CD14-positive monocyte (primary cell): ENCODE measurements around the gene PROKR1. TPM values are rescaled to one million over a fixed set of nuclear protein-coding genes. Genes with fewer than 3 reads are reported as not detected.

Experiments
- DNase-seq, 3 donors: peaks; one replicate each; pipeline ENCODE4 v3.0.0-alpha.2; 2011 to 2022
- H2AFZ ChIP-seq: 2 replicates; pipeline ENCODE4 v1.6.0; 2012; ENCODE audit warnings: mild to moderate bottlenecking, low read depth, low read length, inconsistent platforms; ENCODE audit not compliant: insufficient read depth, poor library complexity, severe bottlenecking
- H3K27ac ChIP-seq, 2 donors: 1 replicate in 1 of 2; 2 replicates in 1 of 2; pipeline ENCODE4 v1.5.1; 2012 to 2013; ENCODE audit warnings: low read length in 2 of 2, control low read depth in 1 of 2, inconsistent platforms in 1 of 2, low read depth in 1 of 2, mild to moderate bottlenecking in 1 of 2
- H3K27me3 ChIP-seq, 2 donors: one replicate each; pipeline versions ENCODE4 v1.6.0 to v1.6.1; 2011 to 2013; ENCODE audit warnings: low read length in 2 of 2; ENCODE audit not compliant: control insufficient read depth in 2 of 2, insufficient read depth in 2 of 2
- H3K36me3 ChIP-seq, 2 donors: replicated peaks in 1 of 2; 1 replicate in 1 of 2; 2 replicates in 1 of 2; pipeline versions ENCODE4 v1.5.1 to v1.6.1; 2012 to 2013; ENCODE audit warnings: low read length in 2 of 2, control low read depth in 1 of 2, inconsistent platforms in 1 of 2, mild to moderate bottlenecking in 1 of 2; ENCODE audit not compliant: insufficient read depth in 2 of 2, control insufficient read depth in 1 of 2
- H3K4me1 ChIP-seq, 2 donors: 1 replicate in 1 of 2; 2 replicates in 1 of 2; pipeline versions ENCODE4 v1.5.1 to v1.6.1; 2012 to 2013; ENCODE audit warnings: low read length in 2 of 2, control low read depth in 1 of 2, inconsistent platforms in 1 of 2, mild to moderate bottlenecking in 1 of 2, moderate library complexity in 1 of 2; ENCODE audit not compliant: insufficient read depth in 2 of 2, control insufficient read depth in 1 of 2
- H3K4me2 ChIP-seq: replicated peaks from 2 replicates; pipeline ENCODE3; 2012; ENCODE audit warnings: low read length, moderate library complexity, mild to moderate bottlenecking; ENCODE audit not compliant: poor library complexity, severe bottlenecking; ENCODE audit errors: extremely low read depth
- H3K4me3 ChIP-seq, 3 experiments: fragments of 200-600 bp in 1 of 3; sonication (generic) in 1 of 3; replicated peaks in 1 of 3; 1 replicate in 2 of 3; 2 replicates in 1 of 3; pipeline ENCODE4 v1.5.1; 2011 to 2013; ENCODE audit warnings: low read length in 3 of 3, mild to moderate bottlenecking in 3 of 3, control low read depth in 2 of 3, low read depth in 2 of 3, inconsistent platforms in 1 of 3, moderate library complexity in 1 of 3
- H3K79me2 ChIP-seq: 2 replicates; pipeline ENCODE4 v1.6.0; 2012; ENCODE audit warnings: mild to moderate bottlenecking, control low read depth, inconsistent platforms, low read length, moderate library complexity; ENCODE audit not compliant: insufficient read depth
- H3K9ac ChIP-seq: 2 replicates; pipeline ENCODE4 v1.6.0; 2017; ENCODE audit warnings: low read length, mild to moderate bottlenecking; ENCODE audit not compliant: insufficient read depth, poor library complexity, severe bottlenecking
- H3K9me3 ChIP-seq, 2 donors: replicated peaks in 1 of 2; 1 replicate in 1 of 2; 2 replicates in 1 of 2; pipeline versions ENCODE4 v1.5.1 to v1.6.1; 2012 to 2013; ENCODE audit warnings: low read length in 2 of 2, control low read depth in 1 of 2; ENCODE audit not compliant: control insufficient read depth in 1 of 2, insufficient read depth in 1 of 2
- H4K20me1 ChIP-seq: 2 replicates; pipeline ENCODE4 v1.6.0; 2012; ENCODE audit warnings: mild to moderate bottlenecking, low read length, control low read depth, moderate library complexity; ENCODE audit not compliant: insufficient read depth
- H3K27ac Mint-ChIP-seq, 7 donors: one replicate each; pipeline ENCODE4 v1.8.0; 2020; ENCODE audit warnings: mild to moderate bottlenecking in 7 of 7, mixed read lengths in 7 of 7, moderate library complexity in 6 of 7, inconsistent platforms in 2 of 7
- H3K27me3 Mint-ChIP-seq, 3 donors: one replicate each; pipeline ENCODE4 v1.8.0; 2021 to 2022; ENCODE audit warnings: low read depth in 3 of 3, mild to moderate bottlenecking in 3 of 3, mixed read lengths in 3 of 3, moderate library complexity in 3 of 3, inconsistent platforms in 1 of 3
- H3K36me3 Mint-ChIP-seq, 2 donors: one replicate each; pipeline ENCODE4 v1.8.0; 2020; ENCODE audit warnings: mixed read lengths in 2 of 2, inconsistent platforms in 1 of 2, mild to moderate bottlenecking in 1 of 2
- H3K4me1 Mint-ChIP-seq: one replicate; pipeline ENCODE4 v1.8.0; 2020; ENCODE audit warnings: mild to moderate bottlenecking, mixed read lengths
- H3K4me3 Mint-ChIP-seq, 2 donors: one replicate each; pipeline ENCODE4 v1.8.0; 2020; ENCODE audit warnings: mild to moderate bottlenecking in 2 of 2, mixed read lengths in 2 of 2, moderate library complexity in 1 of 2
- H3K9me3 Mint-ChIP-seq, 7 donors: one replicate each; pipeline ENCODE4 v1.8.0; 2020 to 2022; ENCODE audit warnings: mixed read lengths in 7 of 7, mild to moderate bottlenecking in 6 of 7, moderate library complexity in 6 of 7, inconsistent platforms in 2 of 7
- WGBS: methylation state at CpG from one replicate; pipeline ENCODE4 v1.1.5; 2013; ENCODE audit warnings: missing lambda C conversion rate; ENCODE audit not compliant: insufficient coverage; 5-methylcytosine and 5-hydroxymethylcytosine counted together
- intact Hi-C, 2 donors: fragments of 100-400 bp; cut with micrococcal nuclease; formaldehyde crosslinking; loops; one replicate each; pipeline versions ENCODE4 v1.15.0 to v1.15.1; 2023
- polyA minus RNA-seq: library from RNA; depleted of rRNA, polyadenylated mRNA; stranded (reverse); fragments of >200 nt; gene quantifications from 2 replicates; pipeline ENCODE4 v1.2.3, GENCODE V29; 2012
- polyA plus RNA-seq, 3 donors: library from polyadenylated mRNA; depleted of rRNA in 1 of 3; unstranded in 2 of 3; stranded (reverse) in 1 of 3; fragments of 300-500 nt in 2 of 3; fragments of >200 nt in 1 of 3; fragmentation: Illumina TruSeq in 2 of 3; gene quantifications; 1 replicate in 2 of 3; 2 replicates in 1 of 3; pipeline ENCODE4 v1.2.3, GENCODE V29; 2012 to 2021
- total RNA-seq, 12 experiments: library from RNA in 1 of 12; stranded (reverse) in 1 of 12; fragments of 120-200 nt in 1 of 12; gene quantifications; one replicate each; pipeline ENCODE4 v1.2.4 and lab custom pipeline; 2013 to 2026; ENCODE audit warnings: mixed read lengths in 6 of 12, inconsistent platforms in 1 of 12
- TF ChIP-seq, protein P1 (sequence below): fragments of 200-600 bp; IDR thresholded peaks from one replicate; pipeline ENCODE4 v1.8.0; 2022; ENCODE audit warnings: antibody characterized with exemption, mild to moderate bottlenecking

The PROKR1 gene
- not detected for total RNA-seq (2013)
- polyA plus RNA-seq (under 1 TPM in 1 of 3 donors, not detected in 2; 0.01 TPM), polyA minus RNA-seq (under 0.01 TPM in 1 of 2 replicates, not detected in the other), total RNA-seq (lab: John Stamatoyannopoulos, UW) (0 to 1.2 (median 0.06) reads per million in 11 experiments)

DNA sequence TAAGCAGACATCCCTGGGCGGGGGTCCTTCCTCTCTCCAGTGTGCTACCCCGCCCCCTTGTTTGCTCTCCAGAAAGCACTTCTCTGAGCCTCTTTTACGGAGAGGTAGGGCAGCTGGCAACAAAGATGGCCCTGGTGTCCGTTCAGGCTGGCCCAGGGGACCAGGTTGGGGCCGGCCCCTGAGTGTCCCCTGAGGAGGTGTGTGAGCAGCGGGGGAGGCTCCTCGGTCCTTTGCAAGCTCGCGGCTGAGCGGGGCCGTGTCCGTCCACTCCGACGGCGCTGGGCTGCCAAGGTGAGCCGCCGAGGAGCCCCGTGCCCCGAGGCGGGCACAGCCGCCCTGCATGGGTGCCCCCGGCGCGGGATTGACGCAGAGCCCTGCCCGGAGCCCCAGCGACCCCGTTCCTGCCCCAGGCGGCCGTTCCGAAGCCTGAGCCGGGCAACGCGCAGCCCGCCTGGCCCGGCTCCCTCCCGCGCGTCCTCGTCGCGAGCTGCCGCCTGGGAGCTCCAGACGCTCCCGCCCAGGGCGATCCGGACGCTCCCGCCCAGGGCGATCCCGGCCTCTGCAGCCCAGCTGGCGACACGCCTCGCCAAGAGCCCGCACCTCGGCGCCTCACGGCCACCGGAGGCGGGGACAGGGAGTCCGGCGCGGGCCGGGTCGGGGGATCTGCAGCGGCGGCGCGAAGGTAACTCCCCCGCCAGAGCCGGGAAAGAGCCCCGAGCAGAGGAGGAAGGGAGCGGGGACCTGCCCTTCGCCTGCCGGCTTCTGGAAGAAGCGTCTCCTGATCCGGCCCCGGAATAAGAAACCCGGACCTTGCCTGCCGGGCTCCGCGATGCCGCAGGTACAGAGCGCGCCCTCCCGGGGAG is at the start of gene PROKR1:
TSS of gene PROKR1 (plus strand) at position 569 of the 863 bp plus-strand sequence. CDS start 2,243 bp downstream, outside the sequence.
- Mint-ChIP-seq H3K4me3 (peak within 1 kb of the TSS; percentile 64 to 74), H3K4me1 (peaks cover 17% of the 10 kb centered on the region), H3K27me3 (peaks cover 40 to 49% (median 48%) of the 10 kb centered on the region in 3 donors), H3K9me3 (peaks cover 9 to 23% (median 17%) of the 10 kb centered on the region in 7 donors), H3K27ac (no peak within 1 kb of the TSS), H3K36me3 (peaks cover 0 to 6% of the 10 kb centered on the region in 2 donors)
- WGBS: 2% methylated on average over 85 of the region's 86 CpGs
- no peak within 1 kb of the TSS for H3K27ac ChIP-seq
- no peaks in the 10 kb centered on the region for H3K36me3 ChIP-seq
- DNase-seq: peak; percentile 2 to 12 (median 10)
- peak within 1 kb of the TSS; percentile 87 for H3K4me2 ChIP-seq
- H3K27me3 ChIP-seq: peaks cover 39 to 44% of the 10 kb centered on the region in 2 donors
- TF ChIP-seq, protein P1, sequence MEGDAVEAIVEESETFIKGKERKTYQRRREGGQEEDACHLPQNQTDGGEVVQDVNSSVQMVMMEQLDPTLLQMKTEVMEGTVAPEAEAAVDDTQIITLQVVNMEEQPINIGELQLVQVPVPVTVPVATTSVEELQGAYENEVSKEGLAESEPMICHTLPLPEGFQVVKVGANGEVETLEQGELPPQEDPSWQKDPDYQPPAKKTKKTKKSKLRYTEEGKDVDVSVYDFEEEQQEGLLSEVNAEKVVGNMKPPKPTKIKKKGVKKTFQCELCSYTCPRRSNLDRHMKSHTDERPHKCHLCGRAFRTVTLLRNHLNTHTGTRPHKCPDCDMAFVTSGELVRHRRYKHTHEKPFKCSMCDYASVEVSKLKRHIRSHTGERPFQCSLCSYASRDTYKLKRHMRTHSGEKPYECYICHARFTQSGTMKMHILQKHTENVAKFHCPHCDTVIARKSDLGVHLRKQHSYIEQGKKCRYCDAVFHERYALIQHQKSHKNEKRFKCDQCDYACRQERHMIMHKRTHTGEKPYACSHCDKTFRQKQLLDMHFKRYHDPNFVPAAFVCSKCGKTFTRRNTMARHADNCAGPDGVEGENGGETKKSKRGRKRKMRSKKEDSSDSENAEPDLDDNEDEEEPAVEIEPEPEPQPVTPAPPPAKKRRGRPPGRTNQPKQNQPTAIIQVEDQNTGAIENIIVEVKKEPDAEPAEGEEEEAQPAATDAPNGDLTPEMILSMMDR: no peak
- peaks cover 4 to 24% of the 10 kb centered on the region in 2 donors for H3K9me3 ChIP-seq
- peaks cover 10 to 14% of the 10 kb centered on the region in 2 donors for H3K4me1 ChIP-seq
- no peaks in the 10 kb centered on the region for H4K20me1 ChIP-seq
- H3K9ac ChIP-seq: peak within 1 kb of the TSS; percentile 48
- H2AFZ ChIP-seq: peak within 1 kb of the TSS; percentile 77
- peak within 1 kb of the TSS; percentile 24 to 71 (median 37) for H3K4me3 ChIP-seq
- intact Hi-C loops: no loop called here
- H3K79me2 ChIP-seq: no peaks in the 10 kb centered on the region

- H3K27ac Mint-ChIP-seq: peak overlapping the region in 2 of 7 donors; percentile 37 to 82
- H3K9me3 ChIP-seq: no peaks in the 10 kb centered on the region
- H3K9me3 Mint-ChIP-seq: peaks cover 0 to 9% (median 2%) of the 10 kb centered on the region in 7 donors
- H3K4me3 Mint-ChIP-seq: no peak overlapping the region
- H3K9ac ChIP-seq: no peak overlapping the region
- no peaks in the 10 kb centered on the region for H3K79me2 ChIP-seq
- peaks cover 0 to 3% (median 3%) of the 10 kb centered on the region in 3 donors for H3K27me3 Mint-ChIP-seq
- no peaks in the 10 kb centered on the region for H3K36me3 ChIP-seq
- no peaks in the 10 kb centered on the region for H4K20me1 ChIP-seq
- H3K4me2 ChIP-seq: no peak overlapping the region
- H3K36me3 Mint-ChIP-seq: peaks cover 0 to under 1% of the 10 kb centered on the region in 2 donors
- TF ChIP-seq, protein P1: no peak
- peaks cover 11 to 15% of the 10 kb centered on the region in 2 donors for H3K4me1 ChIP-seq
- no peaks in the 10 kb centered on the region for H3K27me3 ChIP-seq
- no peak overlapping the region for H3K4me3 ChIP-seq
- peak overlapping the region; percentile 8 for H2AFZ ChIP-seq
- intact Hi-C loops: loop anchor here in 1 of 2 donors (10.0 kb wide), 1 partner anchor 129 kb away; the partner anchor contains the start of genes APLF and FBXO48
- no CpG with 5 or more reads among the region's 1 CpG for WGBS
- peak; percentile 6 to 17 (median 10) for DNase-seq
- peak overlapping the region in 1 of 2 donors; percentile 14 for H3K27ac ChIP-seq
- H3K4me1 Mint-ChIP-seq: peaks cover 19% of the 10 kb centered on the region
Measured at GRCh38 chr2:68594041-68594440, 49.3 kb upstream of the PROKR1 start.
